Lower leg skin (tissue), 3 donors: ENCODE results near the gene ZNF282.

Source experiments
- CTCF ChIP-seq, 3 donors: fragments of 450-650 bp; IDR thresholded peaks; one replicate each; pipeline ENCODE4 v1.5.1; 2016; ENCODE audit warnings: antibody characterized with exemption in 3 of 3, mild to moderate bottlenecking in 3 of 3, moderate library complexity in 2 of 3
- POLR2A ChIP-seq, 2 donors: fragments of 450-650 bp; IDR thresholded peaks; one replicate each; pipeline ENCODE4 v1.6.1; 2016 to 2017; ENCODE audit warnings: antibody characterized with exemption in 2 of 2, mild to moderate bottlenecking in 1 of 2, moderate library complexity in 1 of 2

DNA sequence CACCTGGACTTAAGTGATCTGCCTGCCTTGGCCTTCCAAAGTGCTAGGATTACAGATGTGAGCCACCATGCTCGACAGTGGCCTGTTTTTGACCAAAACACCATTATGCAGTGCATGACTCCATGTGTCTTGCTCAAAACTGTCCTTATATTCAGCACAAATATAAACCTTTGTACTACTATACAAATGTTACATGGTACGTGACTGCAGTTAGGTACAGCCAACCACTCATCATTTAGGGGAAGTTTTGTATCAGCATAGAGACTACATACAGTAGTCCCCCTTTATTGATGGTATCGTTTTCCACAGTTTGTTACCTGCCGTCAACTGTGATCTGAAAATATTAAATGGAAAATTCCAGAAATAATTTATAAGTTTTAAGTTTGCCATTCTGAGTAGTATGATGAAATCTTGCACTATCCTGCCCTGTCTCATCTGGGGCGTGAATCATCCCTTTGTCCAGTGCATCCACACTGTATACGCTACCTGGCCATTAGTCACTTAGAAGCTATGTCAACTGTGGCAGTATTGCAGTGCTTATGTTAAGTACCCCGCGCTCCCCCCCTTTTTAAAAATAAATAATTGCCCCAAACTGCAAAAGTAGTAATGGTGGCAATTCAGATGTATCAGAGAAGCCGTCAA lies 23.3 kb upstream of the ZNF282 start:
- TF ChIP-seq CTCF (IDR thresholded peaks at IDR 0.05): no peak
- no peak for TF ChIP-seq POLR2A (IDR thresholded peaks at IDR 0.05)
